ENCODE results near the gene MACROD1.
"Not testable (repeated sequence)": the region's sequence is repeated elsewhere in the genome, so short reads cannot be mapped to it uniquely, and the experiment has no call there.

MACROD1 gene

GRCh38 chr11:64056213-64056785 is 109.6 kb downstream of the MACROD1 start:
- intact Hi-C loops (cut with DNase I) = no loop called here
- DNase-seq = peak; percentile 44 to 95 (median 82)

- peak in 34 of 42 donors; percentile 45 to 90 (median 69) for DNase-seq
- intact Hi-C loops (cut with DNase I) = no loop called here
Observed at GRCh38 chr11:64055077-64055476, 110.8 kb downstream of the MACROD1 start.

- intact Hi-C loops (cut with DNase I) = no loop called here
- no peak for DNase-seq
Observed at GRCh38 chr11:64053699-64054098, 112.2 kb downstream of the MACROD1 start.

GRCh38 chr11:64052938-64053622 is 112.8 kb downstream of the MACROD1 start:
- no peak for DNase-seq
- intact Hi-C loops (cut with DNase I) = no loop called here

GRCh38 chr11:64052436-64052835 is 113.5 kb downstream of the MACROD1 start:
- DNase-seq = no peak
- intact Hi-C loops (cut with DNase I) = no loop called here

- DNase-seq = peak in 2 of 42 donors; percentile 42 to 50
- intact Hi-C loops (cut with DNase I) = no loop called here
Observed at GRCh38 chr11:64051297-64051696, 114.6 kb downstream of the MACROD1 start.

- DNase-seq = no peak
- intact Hi-C loops (cut with DNase I) = no loop called here
Observed at GRCh38 chr11:64049509-64049908, 116.4 kb downstream of the MACROD1 start.

GRCh38 chr11:64048042-64048854 is 117.7 kb downstream of the MACROD1 start:
- intact Hi-C loops (cut with DNase I) = no loop called here
- DNase-seq = peak; percentile 84 to 99 (median 96)

GRCh38 chr11:64047373-64047772 is 118.5 kb downstream of the MACROD1 start:
- intact Hi-C loops (cut with DNase I) = loop anchor here (2.0 kb wide), 1 partner anchor 45 kb away; no protein-coding TSS in a partner anchor

GRCh38 chr11:64045700-64046099 is 120.2 kb downstream of the MACROD1 start:
- intact Hi-C loops (cut with DNase I) = loop anchor here (2.0 kb wide), 1 partner anchor 47 kb away; no protein-coding TSS in a partner anchor
- no peak for DNase-seq

More at GRCh38 chr11:64047373-64047772, 118.5 kb downstream of the MACROD1 start:
- DNase-seq = not testable (repeated sequence)

GRCh38 chr11:64044730-64045393 is 121.1 kb downstream of the MACROD1 start:
- intact Hi-C loops (cut with DNase I) = no loop called here
- peak; percentile 33 to 90 (median 82) for DNase-seq

- intact Hi-C loops (cut with DNase I) = no loop called here
- no peak for DNase-seq
Observed at GRCh38 chr11:64043545-64043944, 122.4 kb downstream of the MACROD1 start.

- intact Hi-C loops (cut with DNase I) = no loop called here
- DNase-seq = no peak
Observed at GRCh38 chr11:64042301-64042700, 123.6 kb downstream of the MACROD1 start.

GRCh38 chr11:64041846-64042245 is 124.1 kb downstream of the MACROD1 start:
- DNase-seq = no peak
- intact Hi-C loops (cut with DNase I) = loop anchor here (2.0 kb wide), 1 partner anchor 107 kb away; no protein-coding TSS in a partner anchor

- DNase-seq = peak; percentile 52 to 92 (median 77)
Observed at GRCh38 chr11:64040684-64041322, 125.1 kb downstream of the MACROD1 start.

GRCh38 chr11:64039012-64039665 is 126.8 kb downstream of the MACROD1 start:
- no peak for DNase-seq
- intact Hi-C loops (cut with DNase I) = no loop called here

More at GRCh38 chr11:64040684-64041322, 125.1 kb downstream of the MACROD1 start:
- intact Hi-C loops (cut with DNase I) = loop anchor here (2.0 kb wide), 1 partner anchor 108 kb away; no protein-coding TSS in a partner anchor

- DNase-seq = no peak
- intact Hi-C loops (cut with DNase I) = no loop called here
Observed at GRCh38 chr11:64038500-64038899, 127.4 kb downstream of the MACROD1 start.

- intact Hi-C loops (cut with DNase I) = no loop called here
- DNase-seq = peak in 37 of 42 donors; percentile 43 to 89 (median 71)
Observed at GRCh38 chr11:64037027-64037634, 128.8 kb downstream of the MACROD1 start.
